Measurements from ENCODE around the gene HOXC13.

DNA sequence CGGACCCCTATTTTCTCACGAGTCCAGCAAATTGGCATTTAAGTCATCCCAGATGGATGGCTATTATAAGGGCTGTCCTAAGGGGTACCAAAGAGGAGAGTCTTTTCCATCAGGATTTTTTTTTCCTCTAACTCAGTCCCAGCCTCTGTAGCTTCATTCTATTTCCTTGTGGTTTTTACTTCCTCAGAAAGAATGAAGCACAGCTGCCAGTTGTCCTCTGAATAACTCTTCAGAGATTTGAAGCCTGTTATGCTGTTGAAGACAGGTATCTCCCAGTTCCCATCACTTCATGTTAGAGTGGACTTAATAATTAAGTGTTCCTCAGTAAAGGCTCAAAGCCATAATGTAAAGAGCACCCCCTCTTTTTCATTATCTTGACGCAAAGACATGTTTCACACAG lies 48.5 kb upstream of the HOXC13 start:
- TF ChIP-seq EZH2 (IDR thresholded peaks at IDR 0.05; ENCODE audit: low read length) = no peak
- TF ChIP-seq, protein P1, sequence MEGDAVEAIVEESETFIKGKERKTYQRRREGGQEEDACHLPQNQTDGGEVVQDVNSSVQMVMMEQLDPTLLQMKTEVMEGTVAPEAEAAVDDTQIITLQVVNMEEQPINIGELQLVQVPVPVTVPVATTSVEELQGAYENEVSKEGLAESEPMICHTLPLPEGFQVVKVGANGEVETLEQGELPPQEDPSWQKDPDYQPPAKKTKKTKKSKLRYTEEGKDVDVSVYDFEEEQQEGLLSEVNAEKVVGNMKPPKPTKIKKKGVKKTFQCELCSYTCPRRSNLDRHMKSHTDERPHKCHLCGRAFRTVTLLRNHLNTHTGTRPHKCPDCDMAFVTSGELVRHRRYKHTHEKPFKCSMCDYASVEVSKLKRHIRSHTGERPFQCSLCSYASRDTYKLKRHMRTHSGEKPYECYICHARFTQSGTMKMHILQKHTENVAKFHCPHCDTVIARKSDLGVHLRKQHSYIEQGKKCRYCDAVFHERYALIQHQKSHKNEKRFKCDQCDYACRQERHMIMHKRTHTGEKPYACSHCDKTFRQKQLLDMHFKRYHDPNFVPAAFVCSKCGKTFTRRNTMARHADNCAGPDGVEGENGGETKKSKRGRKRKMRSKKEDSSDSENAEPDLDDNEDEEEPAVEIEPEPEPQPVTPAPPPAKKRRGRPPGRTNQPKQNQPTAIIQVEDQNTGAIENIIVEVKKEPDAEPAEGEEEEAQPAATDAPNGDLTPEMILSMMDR (optimal IDR thresholded peaks at IDR 0.05 in 1 of 3, IDR thresholded peaks at IDR 0.05 in 1 of 3, conservative IDR thresholded peaks at IDR 0.05 in 1 of 3; ENCODE audit: extremely low read depth in 1 of 3, insufficient read depth in 2 of 3, low read length in 3 of 3) = no peak

Measured in keratinocyte (primary cell).